Neural cell (in vitro differentiated cells): Measurements from ENCODE around the gene MAGI1. TPM values are rescaled to one million over a fixed set of nuclear protein-coding genes. Genes with fewer than 3 reads are reported as not detected.

ENCODE experiments used
- H2AFZ ChIP-seq: fragments of 200-600, 300-800 bp; sonication (generic), shearing (Covaris generic); 2 replicates; pipeline ENCODE4 v1.6.0; 2014; ENCODE audit warnings: low read depth, mild to moderate bottlenecking, antibody characterized with exemption, low read length, moderate library complexity
- H3F3A ChIP-seq: fragments of 200-600 bp; shearing (Covaris generic); 2 replicates; pipeline ENCODE4 v1.6.1; 2016; ENCODE audit warnings: mild to moderate bottlenecking, moderate library complexity, mixed read lengths, antibody characterized with exemption, low read length; ENCODE audit not compliant: insufficient read depth, poor library complexity, severe bottlenecking
- H3K27ac ChIP-seq: fragments of 200-600, 300-800 bp; sonication (generic), shearing (Covaris generic); 2 replicates; pipeline ENCODE4 v1.5.1; 2014; ENCODE audit warnings: mild to moderate bottlenecking, low read length, moderate library complexity
- H3K27me3 ChIP-seq: fragments of 300-800, 200-600 bp; sonication (generic), shearing (Covaris generic); 2 replicates; pipeline ENCODE4 v1.6.0; 2014; ENCODE audit warnings: mild to moderate bottlenecking, low read depth, low read length, moderate library complexity; ENCODE audit not compliant: insufficient read depth
- H3K36me3 ChIP-seq: fragments of 300-800, 200-600 bp; sonication (generic), shearing (Covaris generic); 2 replicates; pipeline ENCODE4 v1.5.1; 2014; ENCODE audit warnings: mild to moderate bottlenecking, antibody characterized with exemption, low read length, moderate library complexity; ENCODE audit not compliant: insufficient read depth
- H3K4me2 ChIP-seq: fragments of 300-800, 200-600 bp; sonication (generic), shearing (Covaris generic); 2 replicates; pipeline ENCODE4 v1.6.0; 2014; ENCODE audit warnings: mild to moderate bottlenecking, low read length
- H3K4me3 ChIP-seq: fragments of 300-800, 200-600 bp; sonication (generic), shearing (Covaris generic); 2 replicates; pipeline ENCODE4 v1.5.1; 2014; ENCODE audit warnings: mild to moderate bottlenecking, low read length, moderate library complexity
- H3K79me2 ChIP-seq: fragments of 200-600 bp; shearing (Covaris generic); replicated peaks from 2 replicates; pipeline ENCODE4 v1.6.0; 2014; ENCODE audit warnings: mild to moderate bottlenecking, low read length, moderate library complexity; ENCODE audit not compliant: insufficient read depth
- H3K9ac ChIP-seq: fragments of 300-800, 200-600 bp; sonication (generic), shearing (Covaris generic); 2 replicates; pipeline ENCODE4 v1.6.1; 2016; ENCODE audit warnings: mild to moderate bottlenecking, low read length, mixed read lengths
- H3K9me2 ChIP-seq: fragments of 200-600 bp; shearing (Covaris generic); 2 replicates; pipeline ENCODE4 v1.6.1; 2016; ENCODE audit warnings: mild to moderate bottlenecking, low read length, mixed read lengths; ENCODE audit not compliant: insufficient read depth
- H3K9me3 ChIP-seq: fragments of 200-600, 300-800 bp; sonication (generic), shearing (Covaris generic); 2 replicates; pipeline ENCODE4 v1.6.1; 2016; ENCODE audit warnings: mild to moderate bottlenecking, mixed run types, low read length, moderate library complexity, mixed read lengths
- H4K20me1 ChIP-seq: fragments of 200-600 bp; shearing (Covaris generic); 2 replicates; pipeline ENCODE4 v1.6.1; 2016; ENCODE audit warnings: mild to moderate bottlenecking, mixed run types; ENCODE audit not compliant: insufficient read depth
- CTCF ChIP-seq: fragments of 450-650 bp; IDR thresholded peaks from 2 replicates; pipeline ENCODE4 v1.5.1; 2014; ENCODE audit warnings: antibody characterized with exemption, mild to moderate bottlenecking, moderate library complexity; ENCODE audit not compliant: poor library complexity, severe bottlenecking
- EP300 ChIP-seq: fragments of 450-650 bp; conservative IDR thresholded peaks from 2 replicates; pipeline ENCODE4 v1.6.1; 2014; ENCODE audit warnings: antibody characterized with exemption, mild to moderate bottlenecking, moderate library complexity; ENCODE audit not compliant: poor library complexity, severe bottlenecking
- EZH2 ChIP-seq: fragments of 200-600, 300-800 bp; shearing (Covaris generic), sonication (generic); IDR thresholded peaks from 2 replicates; pipeline ENCODE4 v1.6.1; 2014; ENCODE audit warnings: antibody characterized with exemption, low read length, borderline replicate concordance, mild to moderate bottlenecking; ENCODE audit not compliant: insufficient read depth, poor library complexity, severe bottlenecking
- MXI1 ChIP-seq: fragments of 450-650 bp; conservative IDR thresholded peaks from 2 replicates; pipeline ENCODE4 v1.6.1; 2014; ENCODE audit warnings: antibody characterized with exemption, mild to moderate bottlenecking; ENCODE audit not compliant: poor library complexity, severe bottlenecking
- POLR2AphosphoS5 ChIP-seq: IDR thresholded peaks from 2 replicates; pipeline ENCODE4 v1.6.1; 2012
- RAD21 ChIP-seq: fragments of 450-650 bp; conservative IDR thresholded peaks from 2 replicates; pipeline ENCODE4 v1.6.1; 2014; ENCODE audit warnings: antibody characterized with exemption, mild to moderate bottlenecking, moderate library complexity
- REST ChIP-seq: IDR thresholded peaks from 2 replicates; pipeline ENCODE4 v1.6.1; 2012; ENCODE audit warnings: borderline replicate concordance
- SMC3 ChIP-seq: fragments of 450-650 bp; conservative IDR thresholded peaks from 2 replicates; pipeline ENCODE4 v1.6.1; 2014; ENCODE audit warnings: antibody characterized with exemption, mild to moderate bottlenecking, moderate library complexity; ENCODE audit not compliant: poor library complexity
- TAF1 ChIP-seq: IDR thresholded peaks from 2 replicates; pipeline ENCODE4 v1.6.1; 2012; ENCODE audit warnings: low read depth
- polyA plus RNA-seq: library from polyadenylated mRNA; depleted of rRNA; stranded (reverse); fragments of >200 nt; gene quantifications from 2 replicates; pipeline ENCODE4 v1.2.3, GENCODE V29; 2014

Gene MAGI1
- polyA plus RNA-seq, 1 donor from 2014 or later: 44.7 TPM

GRCh38 chr3:65576228-65576627 lies 462.5 kb downstream of the MAGI1 start:
- no peaks in the 10 kb centered on the region for H3F3A ChIP-seq
- H3K36me3 ChIP-seq: no peaks in the 10 kb centered on the region
- no peak overlapping the region for H3K27ac ChIP-seq
- peaks cover 2% of the 10 kb centered on the region for H3K27me3 ChIP-seq
- no peak overlapping the region for H2AFZ ChIP-seq
- peaks cover 44% of the 10 kb centered on the region for H3K79me2 ChIP-seq
- no peak overlapping the region for H3K4me3 ChIP-seq
- no peak overlapping the region for H3K4me2 ChIP-seq
- TF ChIP-seq EZH2 (no peak), REST (no peak), EP300 (no peak), RAD21 (no peak), TAF1 (no peak)
- H3K9me2 ChIP-seq: no peaks in the 10 kb centered on the region
- H3K9me3 ChIP-seq: no peaks in the 10 kb centered on the region
- no peaks in the 10 kb centered on the region for H4K20me1 ChIP-seq
- no peak overlapping the region for H3K9ac ChIP-seq

- H3K9me3 ChIP-seq: no peaks in the 10 kb centered on the region
- H3K9me2 ChIP-seq: no peaks in the 10 kb centered on the region
- no peak overlapping the region for H2AFZ ChIP-seq
- no peak overlapping the region for H3K4me3 ChIP-seq
- H3K9ac ChIP-seq: no peak overlapping the region
- no peaks in the 10 kb centered on the region for H3F3A ChIP-seq
- no peaks in the 10 kb centered on the region for H3K36me3 ChIP-seq
- TF ChIP-seq MXI1 (no peak), SMC3 (no peak), POLR2AphosphoS5 (no peak), EZH2 (no peak), RAD21 (no peak)
- H3K79me2 ChIP-seq: peaks cover 42% of the 10 kb centered on the region
- peaks cover 2% of the 10 kb centered on the region for H3K27me3 ChIP-seq
- H4K20me1 ChIP-seq: no peaks in the 10 kb centered on the region
- no peak overlapping the region for H3K4me2 ChIP-seq
- H3K27ac ChIP-seq: no peak overlapping the region
Observed at GRCh38 chr3:65575376-65575840, 463.3 kb downstream of the MAGI1 start.

GRCh38 chr3:65573548-65574116 lies 465.1 kb downstream of the MAGI1 start:
- Histone ChIP-seq H3F3A (no peaks in the 10 kb centered on the region), H4K20me1 (no peaks in the 10 kb centered on the region), H3K9me3 (no peaks in the 10 kb centered on the region), H2AFZ (no peak overlapping the region), H3K79me2 (peaks cover 34% of the 10 kb centered on the region), H3K9ac (no peak overlapping the region), H3K27ac (no peak overlapping the region), H3K36me3 (no peaks in the 10 kb centered on the region), H3K4me2 (no peak overlapping the region), H3K4me3 (no peak overlapping the region), H3K9me2 (no peaks in the 10 kb centered on the region), H3K27me3 (peaks cover 2% of the 10 kb centered on the region)
- no peak for TF ChIP-seq REST
- TF ChIP-seq POLR2AphosphoS5: no peak
- no peak for TF ChIP-seq RAD21
- TF ChIP-seq TAF1: no peak
- no peak for TF ChIP-seq CTCF
- TF ChIP-seq EZH2: no peak
- TF ChIP-seq SMC3: no peak
- TF ChIP-seq MXI1: no peak
- TF ChIP-seq EP300: no peak
